Measurements from ENCODE around the gene KCNQ5.
"Not testable (repeated sequence)": the region's sequence is repeated elsewhere in the genome, so short reads cannot be mapped to it uniquely, and the experiment has no call there.

The KCNQ5 gene

DNA sequence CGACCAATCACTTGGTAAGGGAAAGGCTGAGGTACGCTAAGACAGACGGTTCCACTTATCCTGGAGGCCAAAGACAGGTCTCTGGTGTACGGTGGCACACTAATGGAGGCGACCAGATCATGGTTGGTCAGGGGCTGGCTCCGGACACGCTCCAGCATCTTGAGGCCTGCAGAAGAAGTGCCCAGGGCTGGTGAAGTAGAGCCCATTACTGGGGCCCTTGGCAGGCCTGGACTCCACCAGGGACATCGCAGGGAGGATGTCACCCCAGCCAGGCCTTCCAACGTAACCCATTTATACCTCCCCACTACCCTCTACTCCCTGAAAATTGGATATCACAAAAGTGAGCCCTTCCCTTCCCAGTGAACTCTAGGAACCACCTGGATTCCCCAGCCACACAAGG is 587.3 kb downstream of the KCNQ5 start:
- no peak for DNase-seq

DNA sequence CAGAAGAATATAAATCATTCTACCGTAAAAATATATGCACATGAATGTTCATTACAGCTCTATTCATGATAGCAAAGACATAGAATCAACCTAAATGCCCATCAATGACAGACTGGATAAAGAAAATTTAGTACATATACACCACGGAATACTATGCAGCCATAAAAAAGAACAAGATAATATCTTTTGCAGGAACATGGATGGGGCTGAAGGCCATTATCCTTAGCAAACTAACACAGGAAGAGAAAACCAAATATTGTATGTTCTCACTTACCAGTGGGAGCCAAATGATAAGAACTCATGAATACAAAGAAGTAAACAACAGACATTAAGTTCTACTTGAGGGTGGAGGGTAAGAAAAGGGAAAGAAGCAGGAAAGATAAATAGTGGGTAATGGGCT is 595.0 kb downstream of the KCNQ5 start:
- DNase-seq = no peak

GRCh38 chr6:73225396-73225795 is 603.5 kb downstream of the KCNQ5 start, which contains the start of gene KHDC1L:
Gene KHDC1L, minus strand, starts transcription at chr6:73225496. Its CDS starts 88 bp downstream, at chr6:73225408.
- no peak for DNase-seq

GRCh38 chr6:73227606-73228255 is 605.9 kb downstream of the KCNQ5 start:
- no peak for DNase-seq

DNA sequence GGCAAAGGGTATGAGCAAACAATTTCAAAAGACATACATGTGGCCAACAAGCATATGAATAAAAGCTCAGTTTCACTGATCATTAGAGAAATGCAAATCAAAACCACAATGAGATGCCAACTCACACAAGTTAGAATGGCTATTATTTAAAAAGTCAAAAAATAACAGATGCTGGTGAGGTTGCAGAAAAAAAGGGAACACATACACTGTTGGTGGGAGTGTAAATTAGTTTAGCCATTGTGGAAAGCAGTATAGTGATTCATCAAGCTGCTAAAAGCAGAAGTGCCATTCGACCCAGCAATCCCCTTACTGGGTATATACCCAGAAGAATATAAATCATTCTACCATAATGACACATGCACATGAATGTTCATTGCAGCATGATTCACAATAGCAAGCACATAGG is 610.1 kb downstream of the KCNQ5 start:
- no peak for DNase-seq

DNA sequence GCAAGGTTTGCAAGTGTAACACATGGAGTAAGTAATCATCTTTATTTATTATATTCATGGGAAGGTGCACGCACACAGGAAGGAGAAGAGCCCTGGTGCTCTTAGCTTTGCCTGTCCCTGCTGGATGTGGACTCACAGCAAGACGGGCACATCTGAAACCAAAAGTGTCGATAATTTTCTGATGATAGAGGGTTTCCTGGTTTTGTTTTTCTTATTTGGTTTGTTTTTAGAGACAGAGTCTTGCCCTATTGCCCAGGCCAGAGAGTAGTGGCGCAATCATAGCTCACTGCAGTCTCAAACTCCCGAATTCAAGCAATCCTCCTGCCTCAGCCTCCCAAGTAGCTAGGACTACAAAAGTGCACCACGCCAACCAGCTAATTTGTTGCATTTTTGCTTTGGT is 611.2 kb downstream of the KCNQ5 start:
- no peak for DNase-seq

- not testable (repeated sequence) for DNase-seq
Measured at GRCh38 chr6:73233971-73234370, 612.1 kb downstream of the KCNQ5 start.

- DNase-seq = no peak
Measured at GRCh38 chr6:73234733-73235132, 612.9 kb downstream of the KCNQ5 start.

GRCh38 chr6:73236144-73236750 is 614.4 kb downstream of the KCNQ5 start:
- no peak for DNase-seq

DNA sequence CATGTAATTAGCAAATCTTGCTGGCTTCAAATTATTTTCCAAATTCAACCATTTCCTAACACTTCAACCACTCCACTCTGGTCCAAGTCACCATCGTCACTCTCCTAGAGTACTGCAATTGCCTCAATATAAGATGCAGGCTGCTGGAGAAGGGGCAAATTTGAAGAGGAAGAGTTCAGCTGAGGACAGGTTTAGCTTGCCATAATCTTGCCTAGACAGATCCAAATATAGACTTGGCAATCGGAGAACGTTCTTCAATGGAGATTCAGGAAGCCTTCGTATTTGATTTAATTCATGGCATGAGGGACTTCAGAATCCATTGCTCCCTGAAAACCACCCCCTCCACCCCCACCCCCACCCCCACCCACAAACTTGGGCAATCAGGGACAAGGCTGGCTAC is 618.9 kb downstream of the KCNQ5 start:
- no peak for DNase-seq

DNA sequence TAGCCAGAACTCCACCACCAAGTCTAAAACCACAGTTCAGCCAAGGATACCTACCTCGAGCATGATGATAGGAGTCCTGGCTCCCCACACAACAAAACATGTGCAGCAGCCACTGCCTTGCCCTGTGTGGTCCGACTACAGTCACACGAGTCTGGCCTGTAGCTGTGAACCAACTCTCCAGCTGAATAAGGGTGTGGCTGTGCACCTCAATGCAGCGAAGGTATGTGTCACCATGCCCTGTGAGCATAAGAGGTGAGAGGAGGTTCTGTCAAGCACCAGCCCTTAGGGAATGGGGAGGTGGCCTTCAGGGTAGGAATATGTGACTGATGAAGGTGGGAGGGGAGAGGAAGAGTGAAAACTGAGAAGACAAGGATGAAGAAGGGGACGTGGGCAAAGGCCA is 620.1 kb downstream of the KCNQ5 start:
- DNase-seq = no peak
